CD4-positive, alpha-beta T cell (primary cell): Measurements from ENCODE around the gene SESN1. TPM values are rescaled to one million over a fixed set of nuclear protein-coding genes. Genes with fewer than 3 reads are reported as not detected.

Experiments used
- ATAC-seq: fragments of 200-7000 bp; cut with Tn5 transposase; one replicate; pipeline ENCODE4 v1.10.0; 2022; ENCODE audit warnings: mild to moderate bottlenecking; ENCODE audit not compliant: poor library complexity
- CTCF ChIA-PET: fragments of 350-600 bp; sonication (Branson Sonifier 250); formaldehyde crosslinking; loops from one replicate; lab custom pipeline; 2021; ENCODE audit warnings: antibody characterized with exemption, inconsistent platforms; lab: Charles Lee
- POLR2A ChIA-PET: fragments of 350-600 bp; sonication (Branson Sonifier 250); formaldehyde crosslinking; loops from one replicate; lab custom pipeline; 2021; ENCODE audit warnings: antibody characterized with exemption, inconsistent platforms; lab: Charles Lee
- DNase-seq, 14 experiments: peaks; one replicate each; pipeline ENCODE4 v3.0.0-alpha.2; 2013 to 2020; ENCODE audit warnings: mixed read lengths in 2 of 14
- H3K27ac ChIP-seq, 2 donors: one replicate each; pipeline versions ENCODE4 v1.5.1 to v1.7.0; 2013; ENCODE audit warnings: low read length in 2 of 2, low read depth in 1 of 2, mild to moderate bottlenecking in 1 of 2
- H3K27me3 ChIP-seq, 2 experiments: 1 replicate in 1 of 2; 2 replicates in 1 of 2; pipeline versions ENCODE4 v1.6.1 to v1.7.0; 2013; ENCODE audit warnings: low read length in 2 of 2, control low read depth in 1 of 2, mild to moderate bottlenecking in 1 of 2, moderate library complexity in 1 of 2; ENCODE audit not compliant: insufficient read depth in 2 of 2, control insufficient read depth in 1 of 2
- H3K36me3 ChIP-seq: one replicate; pipeline ENCODE4 v1.6.1; 2013; ENCODE audit warnings: low read length, control low read depth; ENCODE audit not compliant: insufficient read depth
- H3K4me1 ChIP-seq: one replicate; pipeline ENCODE4 v1.6.1; 2013; ENCODE audit warnings: low read length, control low read depth; ENCODE audit not compliant: insufficient read depth
- H3K4me3 ChIP-seq: one replicate; pipeline ENCODE4 v1.5.1; 2013; ENCODE audit warnings: mild to moderate bottlenecking, low read length, moderate library complexity
- H3K9me3 ChIP-seq, 2 experiments: 1 replicate in 1 of 2; 2 replicates in 1 of 2; pipeline versions ENCODE4 v1.6.1 to v1.7.0; 2013; ENCODE audit warnings: low read length in 2 of 2, mild to moderate bottlenecking in 2 of 2, control low read depth in 1 of 2, moderate library complexity in 1 of 2; ENCODE audit not compliant: control insufficient read depth in 1 of 2, insufficient read depth in 1 of 2
- H3K27ac Mint-ChIP-seq: one replicate; pipeline ENCODE4 v1.8.0; 2020; ENCODE audit warnings: mixed read lengths
- H3K27me3 Mint-ChIP-seq: one replicate; pipeline ENCODE4 v1.8.0; 2021; ENCODE audit warnings: mixed read lengths
- H3K36me3 Mint-ChIP-seq: one replicate; pipeline ENCODE4 v1.8.0; 2021; ENCODE audit warnings: low read depth, mixed read lengths
- H3K4me1 Mint-ChIP-seq: one replicate; pipeline ENCODE4 v1.8.0; 2021; ENCODE audit warnings: low read depth, mixed read lengths
- H3K4me3 Mint-ChIP-seq: one replicate; pipeline ENCODE4 v1.8.0; 2020; ENCODE audit warnings: mild to moderate bottlenecking, mixed read lengths
- H3K9me3 Mint-ChIP-seq: one replicate; pipeline ENCODE4 v1.8.0; 2020; ENCODE audit warnings: mixed read lengths
- CTCF ChIP-seq: fragments of 200-600 bp; IDR thresholded peaks from one replicate; pipeline ENCODE4 v1.8.0; 2022; ENCODE audit warnings: antibody characterized with exemption, mild to moderate bottlenecking
- intact Hi-C, 2 experiments: fragments of 100-400 bp; cut with DNase I in 1 of 2; cut with micrococcal nuclease in 1 of 2; formaldehyde crosslinking; loops; one replicate each; pipeline versions ENCODE4 v1.15.1 to v1.9.0; 2023 to 2025; cut with DNase I, micrococcal nuclease
- total RNA-seq, 174 experiments: library from RNA in 2 of 174; stranded (reverse) in 2 of 174; gene quantifications; one replicate each; pipeline ENCODE4 v1.2.3 and lab custom pipeline; 2021 to 2026

SESN1 gene
- total RNA-seq, 2 experiments from 2014 or later, result 95.9 to 98.3 TPM

DNA sequence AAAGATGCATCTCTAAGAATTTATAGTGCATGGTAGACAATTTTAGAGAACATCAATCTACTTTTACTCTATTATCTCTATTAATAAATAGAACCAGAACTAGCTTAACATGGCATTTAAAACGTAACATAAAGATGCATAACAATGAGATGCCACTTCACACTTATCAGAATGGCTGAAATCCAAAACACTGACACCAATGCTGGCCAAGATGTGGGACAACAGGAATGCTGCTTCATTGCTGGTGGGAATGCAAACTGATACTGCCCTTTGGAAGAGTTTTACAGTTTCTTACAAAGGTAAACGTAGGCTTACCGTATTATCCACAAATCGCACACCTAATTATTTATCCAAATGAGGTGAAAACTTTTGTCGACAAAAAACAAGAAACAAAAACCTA is 95.2 kb downstream of the SESN1 start:
- no peak overlapping the region for H3K27ac Mint-ChIP-seq
- ChIA-PET POLR2A (no interaction called here), CTCF (no interaction called here)
- peaks cover 74% of the 10 kb centered on the region for H3K36me3 Mint-ChIP-seq
- H3K36me3 ChIP-seq, result peaks cover 74% of the 10 kb centered on the region
- H3K9me3 Mint-ChIP-seq, result no peaks in the 10 kb centered on the region
- no peak for TF ChIP-seq CTCF
- H3K4me3 Mint-ChIP-seq, result no peak overlapping the region
- H3K27me3 ChIP-seq, result no peaks in the 10 kb centered on the region
- H3K4me1 ChIP-seq, result no peaks in the 10 kb centered on the region
- no peak overlapping the region for H3K4me3 ChIP-seq
- no peaks in the 10 kb centered on the region for H3K27me3 Mint-ChIP-seq
- peaks cover 38% of the 10 kb centered on the region for H3K4me1 Mint-ChIP-seq
- DNase-seq (no peak), ATAC-seq (no peak)
- no peaks in the 10 kb centered on the region for H3K9me3 ChIP-seq
- no peak overlapping the region for H3K27ac ChIP-seq
- intact Hi-C loops, result no loop called here

DNA sequence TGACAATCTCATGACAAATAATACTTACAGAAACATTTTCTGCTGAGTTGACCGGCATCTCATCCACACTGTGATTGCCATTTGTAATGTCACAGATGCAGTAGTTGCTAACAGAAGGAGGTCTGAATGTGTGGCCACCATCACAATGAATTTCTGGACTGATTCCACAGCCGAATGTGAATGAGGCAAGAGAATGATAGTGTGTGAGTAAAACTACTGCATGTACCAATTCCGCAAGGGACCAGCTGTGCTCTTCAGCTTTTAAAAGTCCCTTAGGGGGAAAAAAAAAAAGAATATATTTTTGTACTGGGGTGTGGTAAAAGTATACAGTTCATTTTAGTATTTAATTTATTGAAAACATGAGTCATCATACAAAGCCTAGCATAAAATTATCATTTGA is 96.2 kb downstream of the SESN1 start:
- no peaks in the 10 kb centered on the region for H3K27me3 ChIP-seq
- CTCF ChIA-PET, result no interaction called here
- Mint-ChIP-seq H3K27me3 (no peaks in the 10 kb centered on the region), H3K36me3 (peaks cover 81% of the 10 kb centered on the region), H3K4me3 (no peak overlapping the region), H3K27ac (no peak overlapping the region), H3K4me1 (peaks cover 31% of the 10 kb centered on the region), H3K9me3 (no peaks in the 10 kb centered on the region)
- DNase-seq (no peak), ATAC-seq (no peak)
- intact Hi-C loops, result no loop called here
- H3K4me1 ChIP-seq, result no peaks in the 10 kb centered on the region
- POLR2A ChIA-PET, result no interaction called here
- no peaks in the 10 kb centered on the region for H3K9me3 ChIP-seq
- no peak overlapping the region for H3K4me3 ChIP-seq
- no peak for TF ChIP-seq CTCF
- H3K36me3 ChIP-seq, result peaks cover 84% of the 10 kb centered on the region
- H3K27ac ChIP-seq, result no peak overlapping the region

- no peak for TF ChIP-seq CTCF
- H3K4me3 Mint-ChIP-seq, result no peak overlapping the region
- peaks cover 96% of the 10 kb centered on the region for H3K36me3 ChIP-seq
These were observed 98.4 kb downstream of the SESN1 start for GRCh38 chr6:108996208-108996607.

More at GRCh38 chr6:108996208-108996607, 98.4 kb downstream of the SESN1 start:
- intact Hi-C loops, result no loop called here
- no peaks in the 10 kb centered on the region for H3K4me1 ChIP-seq
- DNase-seq, result no peak
- Mint-ChIP-seq H3K36me3 (peaks cover 87% of the 10 kb centered on the region), H3K27me3 (no peaks in the 10 kb centered on the region), H3K27ac (no peak overlapping the region), H3K4me1 (peaks cover 9% of the 10 kb centered on the region), H3K9me3 (no peaks in the 10 kb centered on the region)
- H3K27me3 ChIP-seq, result no peaks in the 10 kb centered on the region
- H3K4me3 ChIP-seq, result no peak overlapping the region
- no peak for ATAC-seq
- ChIA-PET CTCF (interaction anchor here (1.2 to 1.4 kb wide), 3 partner anchors 12 to 77 kb away, joined by 3 read pairs; no protein-coding TSS in a partner anchor), POLR2A (no interaction called here)
- no peak overlapping the region for H3K27ac ChIP-seq
- no peaks in the 10 kb centered on the region for H3K9me3 ChIP-seq
